WTC11 (cell line): Measurements from ENCODE around the gene HAPSTR1. TPM values are rescaled to one million over a fixed set of nuclear protein-coding genes. Genes with fewer than 3 reads are reported as not detected.

Experiments
- ATAC-seq: fragments of 200-7000 bp; cut with Tn5 transposase; 2 replicates; pipeline ENCODE4 v1.10.0; 2021; ENCODE audit warnings: mild to moderate bottlenecking, moderate library complexity
- CTCF ChIA-PET: fragments of 300-600 bp; sonication (Branson Sonifier 250); formaldehyde crosslinking; loops from one replicate; lab custom pipeline; 2021; ENCODE audit warnings: antibody characterized with exemption; lab: Charles Lee
- POLR2A ChIA-PET: fragments of 350-600 bp; sonication (Branson Sonifier 250); formaldehyde crosslinking; loops from one replicate; lab custom pipeline; 2021; ENCODE audit warnings: antibody characterized with exemption; lab: Charles Lee
- DNase-seq: peaks from one replicate; pipeline ENCODE4 v3.0.0; 2021; ENCODE audit warnings: low spot score
- H3K27ac Mint-ChIP-seq: 2 replicates; pipeline ENCODE4 v1.8.0; 2021; ENCODE audit warnings: mixed read lengths
- H3K27me3 Mint-ChIP-seq: 2 replicates; pipeline ENCODE4 v1.8.0; 2021; ENCODE audit warnings: low read depth, mild to moderate bottlenecking, moderate library complexity, mixed read lengths
- H3K36me3 Mint-ChIP-seq: 2 replicates; pipeline ENCODE4 v1.8.0; 2021; ENCODE audit warnings: mixed read lengths
- H3K4me1 Mint-ChIP-seq: 2 replicates; pipeline ENCODE4 v1.8.0; 2022; ENCODE audit warnings: mixed read lengths
- H3K4me3 Mint-ChIP-seq: 2 replicates; pipeline ENCODE4 v1.8.0; 2021; ENCODE audit warnings: mild to moderate bottlenecking, moderate library complexity, mixed read lengths
- H3K9me3 Mint-ChIP-seq: 2 replicates; pipeline ENCODE4 v1.8.0; 2021; ENCODE audit warnings: mixed read lengths
- CREM ChIP-seq: sonication (generic); formaldehyde crosslinking; IDR thresholded peaks from 2 replicates; pipeline ENCODE4 v1.8.1; 2022; ENCODE audit warnings: mild to moderate bottlenecking, missing genetic modification reagents, moderate library complexity
- EMX1 ChIP-seq: fragments of 250-450 bp; sonication (Bioruptor Pico); IDR thresholded peaks from 2 replicates; pipeline ENCODE4 v1.8.0; 2021; ENCODE audit warnings: mild to moderate bottlenecking
- ESRRA ChIP-seq: sonication (generic); formaldehyde crosslinking; IDR thresholded peaks from 2 replicates; pipeline ENCODE4 v1.8.1; 2022; ENCODE audit warnings: mild to moderate bottlenecking, missing genetic modification reagents, borderline replicate concordance
- FOXK1 ChIP-seq: sonication (generic); formaldehyde crosslinking; IDR thresholded peaks from 2 replicates; pipeline ENCODE4 v1.8.0; 2022; ENCODE audit warnings: mild to moderate bottlenecking, moderate library complexity, missing genetic modification reagents
- GABPB1 ChIP-seq: sonication (generic); formaldehyde crosslinking; IDR thresholded peaks from 2 replicates; pipeline ENCODE4 v1.8.1; 2023; ENCODE audit warnings: mild to moderate bottlenecking, missing genetic modification reagents
- IRF2 ChIP-seq: sonication (generic); formaldehyde crosslinking; IDR thresholded peaks from 2 replicates; pipeline ENCODE4 v1.8.0; 2022; ENCODE audit warnings: low read depth, missing genetic modification reagents, borderline replicate concordance
- NFE2L1 ChIP-seq: sonication (generic); formaldehyde crosslinking; IDR thresholded peaks from 2 replicates; pipeline ENCODE4 v1.8.1; 2023; ENCODE audit warnings: missing genetic modification reagents
- NFYB ChIP-seq: sonication (generic); formaldehyde crosslinking; conservative IDR thresholded peaks from 2 replicates; pipeline ENCODE4 v1.8.0; 2022; ENCODE audit warnings: low read depth, missing genetic modification reagents
- NR2C2 ChIP-seq: sonication (generic); formaldehyde crosslinking; IDR thresholded peaks from 2 replicates; pipeline ENCODE4 v1.8.0; 2022; ENCODE audit warnings: mild to moderate bottlenecking, missing genetic modification reagents
- SP1 ChIP-seq: sonication (generic); formaldehyde crosslinking; conservative IDR thresholded peaks from 2 replicates; pipeline ENCODE4 v1.8.1; 2022; ENCODE audit warnings: missing genetic modification reagents
- ZBTB21 ChIP-seq: sonication (generic); formaldehyde crosslinking; IDR thresholded peaks from 2 replicates; pipeline ENCODE4 v1.8.1; 2023; ENCODE audit warnings: mild to moderate bottlenecking, missing genetic modification reagents, borderline replicate concordance
- ZNF232 ChIP-seq: sonication (generic); formaldehyde crosslinking; IDR thresholded peaks from 2 replicates; pipeline ENCODE4 v1.8.0; 2022; ENCODE audit warnings: mild to moderate bottlenecking, missing genetic modification reagents
- ZNF263 ChIP-seq: sonication (generic); formaldehyde crosslinking; IDR thresholded peaks from 2 replicates; pipeline ENCODE4 v1.8.1; 2022; ENCODE audit warnings: low read depth, mild to moderate bottlenecking, moderate library complexity, missing genetic modification reagents
- ZNF317 ChIP-seq: sonication (generic); formaldehyde crosslinking; IDR thresholded peaks from 2 replicates; pipeline ENCODE4 v1.8.1; 2023; ENCODE audit warnings: low read depth, mild to moderate bottlenecking, moderate library complexity, missing genetic modification reagents, borderline replicate concordance
- total RNA-seq: library from RNA; stranded (reverse); gene quantifications from 3 replicates; pipeline ENCODE4 v1.2.3, GENCODE V29; 2021
- TF ChIP-seq, protein P1 (sequence below): fragments of 250-450 bp; sonication (Bioruptor Pico); IDR thresholded peaks from 2 replicates; pipeline ENCODE4 v1.9.0; 2021; ENCODE audit warnings: mild to moderate bottlenecking, borderline replicate concordance
- TF ChIP-seq, protein P2 (sequence below): sonication (generic); formaldehyde crosslinking; IDR thresholded peaks from 2 replicates; pipeline ENCODE4 v1.8.0; 2023; ENCODE audit warnings: missing genetic modification reagents
- TF ChIP-seq, protein P3 (sequence below): fragments of 250-450 bp; sonication (Bioruptor Pico); conservative IDR thresholded peaks from 2 replicates; pipeline ENCODE4 v1.9.0; 2021; ENCODE audit warnings: mild to moderate bottlenecking
- TF ChIP-seq, protein P4 (sequence below): sonication (generic); formaldehyde crosslinking; IDR thresholded peaks from 2 replicates; pipeline ENCODE4 v1.8.1; 2023; ENCODE audit warnings: mild to moderate bottlenecking, missing genetic modification reagents
- TF ChIP-seq, protein P5 (sequence below): sonication (generic); formaldehyde crosslinking; IDR thresholded peaks from 2 replicates; pipeline ENCODE4 v1.8.1; 2023; ENCODE audit warnings: mild to moderate bottlenecking, moderate library complexity, missing genetic modification reagents
- TF ChIP-seq, protein P6 (sequence below): fragments of 250-450 bp; sonication (Bioruptor Pico); IDR thresholded peaks from 2 replicates; pipeline ENCODE4 v2.1.2; 2022; ENCODE audit warnings: mild to moderate bottlenecking, moderate library complexity
- TF ChIP-seq, protein P7 (sequence below): sonication (generic); formaldehyde crosslinking; conservative IDR thresholded peaks from 2 replicates; pipeline ENCODE4 v1.8.1; 2022; ENCODE audit warnings: mild to moderate bottlenecking, missing genetic modification reagents

HAPSTR1 gene
- total RNA-seq, 1 experiment from 2014 or later: 54.3 TPM

DNA sequence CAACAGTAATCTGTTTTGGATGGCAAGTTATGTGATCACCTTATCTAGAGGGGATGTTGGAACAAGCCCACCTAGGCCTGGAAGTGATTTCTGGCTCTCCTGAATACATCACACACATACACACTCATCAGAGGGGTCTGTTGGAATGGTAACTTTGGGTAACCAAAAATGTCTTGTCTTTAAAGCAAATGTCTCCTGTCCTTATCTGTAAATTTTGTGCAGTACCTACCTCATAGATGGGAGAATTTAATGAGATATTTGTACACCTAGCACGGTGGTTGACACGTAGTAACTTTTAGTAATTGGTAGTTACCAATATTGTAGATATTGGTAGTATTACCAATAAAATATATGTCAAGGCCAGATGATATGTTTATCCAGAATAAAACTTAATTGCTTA lies 24.7 kb downstream of the HAPSTR1 start (continued):
- TF ChIP-seq, protein P1, sequence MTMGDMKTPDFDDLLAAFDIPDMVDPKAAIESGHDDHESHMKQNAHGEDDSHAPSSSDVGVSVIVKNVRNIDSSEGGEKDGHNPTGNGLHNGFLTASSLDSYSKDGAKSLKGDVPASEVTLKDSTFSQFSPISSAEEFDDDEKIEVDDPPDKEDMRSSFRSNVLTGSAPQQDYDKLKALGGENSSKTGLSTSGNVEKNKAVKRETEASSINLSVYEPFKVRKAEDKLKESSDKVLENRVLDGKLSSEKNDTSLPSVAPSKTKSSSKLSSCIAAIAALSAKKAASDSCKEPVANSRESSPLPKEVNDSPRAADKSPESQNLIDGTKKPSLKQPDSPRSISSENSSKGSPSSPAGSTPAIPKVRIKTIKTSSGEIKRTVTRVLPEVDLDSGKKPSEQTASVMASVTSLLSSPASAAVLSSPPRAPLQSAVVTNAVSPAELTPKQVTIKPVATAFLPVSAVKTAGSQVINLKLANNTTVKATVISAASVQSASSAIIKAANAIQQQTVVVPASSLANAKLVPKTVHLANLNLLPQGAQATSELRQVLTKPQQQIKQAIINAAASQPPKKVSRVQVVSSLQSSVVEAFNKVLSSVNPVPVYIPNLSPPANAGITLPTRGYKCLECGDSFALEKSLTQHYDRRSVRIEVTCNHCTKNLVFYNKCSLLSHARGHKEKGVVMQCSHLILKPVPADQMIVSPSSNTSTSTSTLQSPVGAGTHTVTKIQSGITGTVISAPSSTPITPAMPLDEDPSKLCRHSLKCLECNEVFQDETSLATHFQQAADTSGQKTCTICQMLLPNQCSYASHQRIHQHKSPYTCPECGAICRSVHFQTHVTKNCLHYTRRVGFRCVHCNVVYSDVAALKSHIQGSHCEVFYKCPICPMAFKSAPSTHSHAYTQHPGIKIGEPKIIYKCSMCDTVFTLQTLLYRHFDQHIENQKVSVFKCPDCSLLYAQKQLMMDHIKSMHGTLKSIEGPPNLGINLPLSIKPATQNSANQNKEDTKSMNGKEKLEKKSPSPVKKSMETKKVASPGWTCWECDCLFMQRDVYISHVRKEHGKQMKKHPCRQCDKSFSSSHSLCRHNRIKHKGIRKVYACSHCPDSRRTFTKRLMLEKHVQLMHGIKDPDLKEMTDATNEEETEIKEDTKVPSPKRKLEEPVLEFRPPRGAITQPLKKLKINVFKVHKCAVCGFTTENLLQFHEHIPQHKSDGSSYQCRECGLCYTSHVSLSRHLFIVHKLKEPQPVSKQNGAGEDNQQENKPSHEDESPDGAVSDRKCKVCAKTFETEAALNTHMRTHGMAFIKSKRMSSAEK (CRISPR knock-in tag): no peak
- TF ChIP-seq EMX1 (CRISPR knock-in tag): no peak
- TF ChIP-seq, protein P2, sequence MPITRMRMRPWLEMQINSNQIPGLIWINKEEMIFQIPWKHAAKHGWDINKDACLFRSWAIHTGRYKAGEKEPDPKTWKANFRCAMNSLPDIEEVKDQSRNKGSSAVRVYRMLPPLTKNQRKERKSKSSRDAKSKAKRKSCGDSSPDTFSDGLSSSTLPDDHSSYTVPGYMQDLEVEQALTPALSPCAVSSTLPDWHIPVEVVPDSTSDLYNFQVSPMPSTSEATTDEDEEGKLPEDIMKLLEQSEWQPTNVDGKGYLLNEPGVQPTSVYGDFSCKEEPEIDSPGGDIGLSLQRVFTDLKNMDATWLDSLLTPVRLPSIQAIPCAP (CRISPR knock-in tag): no peak
- no peak for TF ChIP-seq ZNF317
- no peak for TF ChIP-seq CREM (CRISPR knock-in tag)
- no peak for TF ChIP-seq NFYB (CRISPR knock-in tag)
- TF ChIP-seq ZNF263 (CRISPR knock-in tag): no peak
- no peak for TF ChIP-seq NFE2L1 (CRISPR knock-in tag)
- TF ChIP-seq, all 79 proteins: peak for 0

DNA sequence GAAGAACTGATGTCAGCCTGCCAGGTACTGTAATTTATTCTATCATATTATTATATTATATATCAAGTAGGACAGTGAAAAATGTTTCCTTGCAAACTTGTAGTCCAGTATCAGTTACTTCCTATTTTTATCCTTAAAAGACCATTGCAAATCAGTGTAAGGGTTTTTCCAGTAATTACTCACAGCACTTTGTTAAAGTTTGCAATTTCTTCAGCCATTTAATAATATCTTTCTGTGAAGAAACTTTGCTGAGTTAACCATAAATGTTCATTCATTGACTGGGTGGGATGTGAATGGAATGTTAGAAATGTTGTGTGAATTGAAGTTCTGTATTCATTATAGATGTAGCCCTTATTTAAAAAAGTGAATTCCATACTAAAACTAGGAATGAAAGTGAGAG lies 26.7 kb downstream of the HAPSTR1 start:
- ATAC-seq (no peak), DNase-seq (no peak)
- no peak overlapping the region for H3K4me3 Mint-ChIP-seq
- H3K36me3 Mint-ChIP-seq: peaks cover 42% of the 10 kb centered on the region
- POLR2A ChIA-PET: no interaction called here
- H3K4me1 Mint-ChIP-seq: peaks cover 20% of the 10 kb centered on the region
- no peak for TF ChIP-seq ZNF317
- TF ChIP-seq, protein P3, sequence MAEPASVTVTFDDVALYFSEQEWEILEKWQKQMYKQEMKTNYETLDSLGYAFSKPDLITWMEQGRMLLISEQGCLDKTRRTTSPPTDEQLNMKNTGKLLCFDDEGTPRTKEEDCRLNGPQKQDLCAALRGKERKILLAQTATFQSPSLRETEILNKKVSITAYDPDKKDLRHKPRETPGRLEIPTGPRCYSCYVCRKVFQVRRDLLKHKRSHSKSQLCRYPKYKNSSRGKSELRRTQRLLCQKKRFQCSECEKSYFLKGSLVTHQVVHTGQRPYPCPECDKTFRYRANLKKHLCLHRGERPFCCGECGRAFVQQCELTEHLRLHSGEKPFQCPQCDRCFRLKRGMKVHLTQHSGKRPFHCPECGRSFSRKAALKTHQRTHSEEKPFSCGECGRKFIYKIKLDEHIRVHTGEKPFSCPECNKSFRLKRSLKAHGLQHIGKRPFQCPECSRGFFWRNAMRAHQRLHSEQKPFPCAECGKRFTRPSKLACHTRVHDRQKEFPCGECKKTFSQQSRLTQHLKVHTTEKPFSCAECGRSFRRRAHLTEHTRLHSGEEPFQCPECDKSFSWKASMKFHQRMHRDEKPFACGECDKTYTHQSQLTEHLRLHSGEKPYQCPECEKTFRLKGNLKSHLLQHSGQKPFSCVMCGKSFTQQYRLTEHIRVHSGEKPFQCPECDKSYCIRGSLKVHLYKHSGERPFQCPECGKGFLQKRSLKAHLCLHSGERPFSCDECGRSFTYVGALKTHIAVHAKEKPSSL (CRISPR knock-in tag): no peak
- TF ChIP-seq GABPB1 (CRISPR knock-in tag): no peak
- no peak for TF ChIP-seq ESRRA (CRISPR knock-in tag)
- TF ChIP-seq, protein P4, sequence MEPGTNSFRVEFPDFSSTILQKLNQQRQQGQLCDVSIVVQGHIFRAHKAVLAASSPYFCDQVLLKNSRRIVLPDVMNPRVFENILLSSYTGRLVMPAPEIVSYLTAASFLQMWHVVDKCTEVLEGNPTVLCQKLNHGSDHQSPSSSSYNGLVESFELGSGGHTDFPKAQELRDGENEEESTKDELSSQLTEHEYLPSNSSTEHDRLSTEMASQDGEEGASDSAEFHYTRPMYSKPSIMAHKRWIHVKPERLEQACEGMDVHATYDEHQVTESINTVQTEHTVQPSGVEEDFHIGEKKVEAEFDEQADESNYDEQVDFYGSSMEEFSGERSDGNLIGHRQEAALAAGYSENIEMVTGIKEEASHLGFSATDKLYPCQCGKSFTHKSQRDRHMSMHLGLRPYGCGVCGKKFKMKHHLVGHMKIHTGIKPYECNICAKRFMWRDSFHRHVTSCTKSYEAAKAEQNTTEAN (CRISPR knock-in tag): no peak
- no peak for TF ChIP-seq FOXK1
- TF ChIP-seq IRF2: no peak
- TF ChIP-seq ZNF232 (CRISPR knock-in tag): no peak
- TF ChIP-seq ZBTB21 (CRISPR knock-in tag): no peak
- TF ChIP-seq, protein P5, sequence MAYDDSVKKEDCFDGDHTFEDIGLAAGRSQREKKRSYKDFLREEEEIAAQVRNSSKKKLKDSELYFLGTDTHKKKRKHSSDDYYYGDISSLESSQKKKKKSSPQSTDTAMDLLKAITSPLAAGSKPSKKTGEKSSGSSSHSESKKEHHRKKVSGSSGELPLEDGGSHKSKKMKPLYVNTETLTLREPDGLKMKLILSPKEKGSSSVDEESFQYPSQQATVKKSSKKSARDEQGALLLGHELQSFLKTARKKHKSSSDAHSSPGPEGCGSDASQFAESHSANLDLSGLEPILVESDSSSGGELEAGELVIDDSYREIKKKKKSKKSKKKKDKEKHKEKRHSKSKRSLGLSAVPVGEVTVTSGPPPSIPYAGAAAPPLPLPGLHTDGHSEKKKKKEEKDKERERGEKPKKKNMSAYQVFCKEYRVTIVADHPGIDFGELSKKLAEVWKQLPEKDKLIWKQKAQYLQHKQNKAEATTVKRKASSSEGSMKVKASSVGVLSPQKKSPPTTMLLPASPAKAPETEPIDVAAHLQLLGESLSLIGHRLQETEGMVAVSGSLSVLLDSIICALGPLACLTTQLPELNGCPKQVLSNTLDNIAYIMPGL (CRISPR knock-in tag): no peak
- TF ChIP-seq, protein P6, sequence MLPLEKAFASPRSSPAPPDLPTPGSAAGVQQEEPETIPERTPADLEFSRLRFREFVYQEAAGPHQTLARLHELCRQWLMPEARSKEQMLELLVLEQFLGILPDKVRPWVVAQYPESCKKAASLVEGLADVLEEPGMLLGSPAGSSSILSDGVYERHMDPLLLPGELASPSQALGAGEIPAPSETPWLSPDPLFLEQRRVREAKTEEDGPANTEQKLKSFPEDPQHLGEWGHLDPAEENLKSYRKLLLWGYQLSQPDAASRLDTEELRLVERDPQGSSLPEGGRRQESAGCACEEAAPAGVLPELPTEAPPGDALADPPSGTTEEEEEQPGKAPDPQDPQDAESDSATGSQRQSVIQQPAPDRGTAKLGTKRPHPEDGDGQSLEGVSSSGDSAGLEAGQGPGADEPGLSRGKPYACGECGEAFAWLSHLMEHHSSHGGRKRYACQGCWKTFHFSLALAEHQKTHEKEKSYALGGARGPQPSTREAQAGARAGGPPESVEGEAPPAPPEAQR (CRISPR knock-in tag): no peak
- TF ChIP-seq SP1 (CRISPR knock-in tag): no peak
- no peak for TF ChIP-seq NR2C2
- TF ChIP-seq, protein P7, sequence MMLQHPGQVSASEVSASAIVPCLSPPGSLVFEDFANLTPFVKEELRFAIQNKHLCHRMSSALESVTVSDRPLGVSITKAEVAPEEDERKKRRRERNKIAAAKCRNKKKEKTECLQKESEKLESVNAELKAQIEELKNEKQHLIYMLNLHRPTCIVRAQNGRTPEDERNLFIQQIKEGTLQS (CRISPR knock-in tag): no peak
- no peaks in the 10 kb centered on the region for H3K9me3 Mint-ChIP-seq
- CTCF ChIA-PET: interaction anchor here (0.8 to 1.5 kb wide), 2 partner anchors 21 to 68 kb away, joined by 3 read pairs; no protein-coding TSS in a partner anchor
- no peaks in the 10 kb centered on the region for H3K27me3 Mint-ChIP-seq
- no peak overlapping the region; the same call in 1 of the 2 replicates for H3K27ac Mint-ChIP-seq
